Measurements from ENCODE around the gene PMPCA. TPM values are rescaled to one million over a fixed set of nuclear protein-coding genes. Genes with fewer than 3 reads are reported as not detected.

Gene PMPCA
- total RNA-seq, 1 experiment from 2014 or later: 103 TPM

- CTCF ChIA-PET: interaction anchor here (0.5 to 1.4 kb wide), 2 partner anchors 49 to 88 kb away, joined by 3 to 4 read pairs; partner anchors contain the start of gene DNLZ
- DNase-seq (ENCODE audit: low spot score): no peak
- no peaks in the 10 kb centered on the region for H3K4me1 Mint-ChIP-seq
- H3K9me3 Mint-ChIP-seq: no peaks in the 10 kb centered on the region
- H3K27me3 Mint-ChIP-seq (ENCODE audit: low read depth): no peaks in the 10 kb centered on the region
- POLR2A ChIA-PET: no interaction called here
- TF ChIP-seq ATF1 (CRISPR knock-in tag; IDR thresholded peaks at IDR 0.05): no peak
- no peak for TF ChIP-seq ZNF263 (CRISPR knock-in tag; IDR thresholded peaks at IDR 0.05; ENCODE audit: low read depth)
- TF ChIP-seq ZNF219 (CRISPR knock-in tag; IDR thresholded peaks at IDR 0.05; ENCODE audit: borderline replicate concordance): no peak
- no peak for TF ChIP-seq ELF4 (CRISPR knock-in tag; IDR thresholded peaks at IDR 0.05; ENCODE audit: low read depth)
- no peak overlapping the region for H3K27ac Mint-ChIP-seq
- no peak overlapping the region for H3K4me3 Mint-ChIP-seq
- peak; percentile 51 for ATAC-seq
- peaks cover 63% of the 10 kb centered on the region for H3K36me3 Mint-ChIP-seq
These were observed 40.9 kb downstream of the PMPCA start for GRCh38 chr9:136451221-136451877.

- POLR2A ChIA-PET: no interaction called here
- Mint-ChIP-seq H3K36me3 (peaks cover 66% of the 10 kb centered on the region), H3K27ac (peak overlapping the region; percentile 36), H3K27me3 (ENCODE audit: low read depth) (no peaks in the 10 kb centered on the region), H3K9me3 (no peaks in the 10 kb centered on the region), H3K4me1 (no peaks in the 10 kb centered on the region), H3K4me3 (no peak overlapping the region)
- DNase-seq (ENCODE audit: low spot score) (no peak), ATAC-seq (no peak)
- CTCF ChIA-PET: interaction anchor here (1.1 kb wide), 1 partner anchor 15 kb away, joined by 3 read pairs; no protein-coding TSS in a partner anchor
- TF ChIP-seq ZNF263 (CRISPR knock-in tag; IDR thresholded peaks at IDR 0.05; ENCODE audit: low read depth) (no peak), IRF2 (CRISPR knock-in tag; IDR thresholded peaks at IDR 0.05; ENCODE audit: borderline replicate concordance, low read depth) (no peak), KAT7 (CRISPR knock-in tag; IDR thresholded peaks at IDR 0.05; ENCODE audit: borderline replicate concordance) (no peak)
- TF ChIP-seq, protein P1, sequence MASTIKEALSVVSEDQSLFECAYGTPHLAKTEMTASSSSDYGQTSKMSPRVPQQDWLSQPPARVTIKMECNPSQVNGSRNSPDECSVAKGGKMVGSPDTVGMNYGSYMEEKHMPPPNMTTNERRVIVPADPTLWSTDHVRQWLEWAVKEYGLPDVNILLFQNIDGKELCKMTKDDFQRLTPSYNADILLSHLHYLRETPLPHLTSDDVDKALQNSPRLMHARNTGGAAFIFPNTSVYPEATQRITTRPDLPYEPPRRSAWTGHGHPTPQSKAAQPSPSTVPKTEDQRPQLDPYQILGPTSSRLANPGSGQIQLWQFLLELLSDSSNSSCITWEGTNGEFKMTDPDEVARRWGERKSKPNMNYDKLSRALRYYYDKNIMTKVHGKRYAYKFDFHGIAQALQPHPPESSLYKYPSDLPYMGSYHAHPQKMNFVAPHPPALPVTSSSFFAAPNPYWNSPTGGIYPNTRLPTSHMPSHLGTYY (CRISPR knock-in tag; IDR thresholded peaks at IDR 0.05): no peak
These were observed 42.9 kb downstream of the PMPCA start for GRCh38 chr9:136453326-136453725.

GRCh38 chr9:136454026-136454796 lies 43.8 kb downstream of the PMPCA start:
- TF ChIP-seq ESRRA (CRISPR knock-in tag; IDR thresholded peaks at IDR 0.05; ENCODE audit: borderline replicate concordance): no peak
- no peak for TF ChIP-seq MXD4 (CRISPR knock-in tag; IDR thresholded peaks at IDR 0.05; ENCODE audit: borderline replicate concordance)
- TF ChIP-seq GTF2I (CRISPR knock-in tag; conservative IDR thresholded peaks at IDR 0.05): no peak
- TF ChIP-seq TEAD1 (CRISPR knock-in tag; IDR thresholded peaks at IDR 0.05): no peak
- Mint-ChIP-seq H3K4me1 (no peaks in the 10 kb centered on the region), H3K4me3 (no peak overlapping the region), H3K27ac (0 out of 2 replicates have a peak overlapping the region, but pooled peaks have one; percentile 41), H3K9me3 (no peaks in the 10 kb centered on the region), H3K27me3 (ENCODE audit: low read depth) (no peaks in the 10 kb centered on the region), H3K36me3 (peaks cover 75% of the 10 kb centered on the region)
- ChIA-PET CTCF (interaction anchor here (1.1 kb wide), 1 partner anchor 15 kb away, joined by 3 read pairs; no protein-coding TSS in a partner anchor), POLR2A (no interaction called here)
- ATAC-seq: no peak
- no peak for DNase-seq (ENCODE audit: low spot score)

- Mint-ChIP-seq H3K27ac (peak overlapping the region; percentile 41; the same call in 1 of the 2 replicates), H3K27me3 (ENCODE audit: low read depth) (no peaks in the 10 kb centered on the region), H3K4me1 (no peaks in the 10 kb centered on the region), H3K9me3 (no peaks in the 10 kb centered on the region), H3K4me3 (no peak overlapping the region), H3K36me3 (peaks cover 75% of the 10 kb centered on the region)
- ATAC-seq (no peak), DNase-seq (ENCODE audit: low spot score) (no peak)
- ChIA-PET CTCF (no interaction called here), POLR2A (no interaction called here)
- TF ChIP-seq TCF7 (CRISPR knock-in tag; IDR thresholded peaks at IDR 0.05; ENCODE audit: low read depth): no peak
- TF ChIP-seq ZMAT4 (CRISPR knock-in tag; IDR thresholded peaks at IDR 0.05): no peak
- TF ChIP-seq PRRX2 (CRISPR knock-in tag; IDR thresholded peaks at IDR 0.05): no peak
- TF ChIP-seq, protein P2, sequence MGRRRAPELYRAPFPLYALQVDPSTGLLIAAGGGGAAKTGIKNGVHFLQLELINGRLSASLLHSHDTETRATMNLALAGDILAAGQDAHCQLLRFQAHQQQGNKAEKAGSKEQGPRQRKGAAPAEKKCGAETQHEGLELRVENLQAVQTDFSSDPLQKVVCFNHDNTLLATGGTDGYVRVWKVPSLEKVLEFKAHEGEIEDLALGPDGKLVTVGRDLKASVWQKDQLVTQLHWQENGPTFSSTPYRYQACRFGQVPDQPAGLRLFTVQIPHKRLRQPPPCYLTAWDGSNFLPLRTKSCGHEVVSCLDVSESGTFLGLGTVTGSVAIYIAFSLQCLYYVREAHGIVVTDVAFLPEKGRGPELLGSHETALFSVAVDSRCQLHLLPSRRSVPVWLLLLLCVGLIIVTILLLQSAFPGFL (CRISPR knock-in tag; IDR thresholded peaks at IDR 0.05; ENCODE audit: borderline replicate concordance): no peak
- no peak for TF ChIP-seq ZNF423 (CRISPR knock-in tag; IDR thresholded peaks at IDR 0.05)
- no peak for TF ChIP-seq ARID4B (CRISPR knock-in tag; IDR thresholded peaks at IDR 0.05; ENCODE audit: borderline replicate concordance)
- no peak for TF ChIP-seq ZNF219 (CRISPR knock-in tag; IDR thresholded peaks at IDR 0.05; ENCODE audit: borderline replicate concordance)
- TF ChIP-seq NFYB (CRISPR knock-in tag; conservative IDR thresholded peaks at IDR 0.05; ENCODE audit: low read depth): no peak
These were observed 44.9 kb downstream of the PMPCA start for GRCh38 chr9:136455043-136456002.
